ENCODE results near the gene THBD. TPM values are rescaled to one million over a fixed set of nuclear protein-coding genes. Genes with fewer than 3 reads are reported as not detected.
A peak's percentile ranks its signal among the peaks of the same experiment; 100 is the strongest.

THBD gene
- total RNA-seq, 2 experiments from 2014 or later = not detected

- ChIA-PET POLR2A (no interaction called here), CTCF (no interaction called here)
- Mint-ChIP-seq H3K36me3 (no peaks in the 10 kb centered on the region), H3K4me3 (no peak overlapping the region), H3K9me3 (no peaks in the 10 kb centered on the region), H3K27ac (no peak overlapping the region), H3K27me3 (peaks cover 2% of the 10 kb centered on the region), H3K4me1 (ENCODE audit: low read depth) (peaks cover 7% of the 10 kb centered on the region)
- no peak for DNase-seq
- intact Hi-C loops (cut with micrococcal nuclease) = no loop called here
Observed at GRCh38 chr20:23090878-23091277, 41.4 kb upstream of the THBD start.

GRCh38 chr20:23090147-23090546 is 40.7 kb upstream of the THBD start:
- CTCF ChIA-PET = no interaction called here

GRCh38 chr20:23088866-23089265 is 39.4 kb upstream of the THBD start:
- H3K27me3 Mint-ChIP-seq = peaks cover 2% of the 10 kb centered on the region
- no peak overlapping the region for H3K27ac Mint-ChIP-seq
- no peak for DNase-seq
- H3K4me3 Mint-ChIP-seq = no peak overlapping the region
- H3K36me3 Mint-ChIP-seq = no peaks in the 10 kb centered on the region
- POLR2A ChIA-PET = no interaction called here
- H3K9me3 Mint-ChIP-seq = no peaks in the 10 kb centered on the region
- intact Hi-C loops (cut with micrococcal nuclease) = loop anchor here (5.0 kb wide), 1 partner anchor 58 kb away; no protein-coding TSS in a partner anchor
- H3K4me1 Mint-ChIP-seq (ENCODE audit: low read depth) = peaks cover 9% of the 10 kb centered on the region
- CTCF ChIA-PET = no interaction called here

More at GRCh38 chr20:23090147-23090546, 40.7 kb upstream of the THBD start:
- Mint-ChIP-seq H3K27ac (no peak overlapping the region), H3K4me1 (ENCODE audit: low read depth) (peaks cover 7% of the 10 kb centered on the region), H3K9me3 (no peaks in the 10 kb centered on the region), H3K27me3 (peaks cover 2% of the 10 kb centered on the region), H3K36me3 (no peaks in the 10 kb centered on the region), H3K4me3 (no peak overlapping the region)
- intact Hi-C loops (cut with micrococcal nuclease) = no loop called here
- POLR2A ChIA-PET = no interaction called here
- DNase-seq = no peak

GRCh38 chr20:23087587-23088251 is 38.2 kb upstream of the THBD start:
- POLR2A ChIA-PET = no interaction called here
- intact Hi-C loops (cut with micrococcal nuclease) = loop anchor here (5.0 kb wide), 1 partner anchor 60 kb away; no protein-coding TSS in a partner anchor
- peaks cover 2% of the 10 kb centered on the region for H3K27me3 Mint-ChIP-seq
- H3K36me3 Mint-ChIP-seq = no peaks in the 10 kb centered on the region
- H3K27ac Mint-ChIP-seq = no peak overlapping the region
- no peak for DNase-seq
- no peaks in the 10 kb centered on the region for H3K9me3 Mint-ChIP-seq
- peaks cover 11% of the 10 kb centered on the region for H3K4me1 Mint-ChIP-seq (ENCODE audit: low read depth)
- CTCF ChIA-PET = no interaction called here
- H3K4me3 Mint-ChIP-seq = no peak overlapping the region

GRCh38 chr20:23086931-23087411 is 37.5 kb upstream of the THBD start:
- Mint-ChIP-seq H3K4me3 (peak overlapping the region; percentile 35), H3K9me3 (no peaks in the 10 kb centered on the region), H3K36me3 (no peaks in the 10 kb centered on the region), H3K4me1 (ENCODE audit: low read depth) (peaks cover 11% of the 10 kb centered on the region), H3K27me3 (peaks cover 2% of the 10 kb centered on the region), H3K27ac (no peak overlapping the region)
- no peak for DNase-seq
- ChIA-PET POLR2A (no interaction called here), CTCF (no interaction called here)
- intact Hi-C loops (cut with micrococcal nuclease) = loop anchor here (5.0 kb wide), 1 partner anchor 60 kb away; no protein-coding TSS in a partner anchor

GRCh38 chr20:23086056-23086566 is 36.6 kb upstream of the THBD start, which contains the start of gene CD93:
CD93 (minus strand) TSS chr20:23086324; CDS start chr20:23086192, 132 bp downstream.
- intact Hi-C loops (cut with micrococcal nuclease) = loop anchor here (5.0 kb wide), 1 partner anchor 61 kb away; no protein-coding TSS in a partner anchor
- POLR2A ChIA-PET = no interaction called here
- H3K4me3 Mint-ChIP-seq = peak within 1 kb of the TSS; percentile 35

GRCh38 chr20:23085436-23086055 is 36.1 kb upstream of the THBD start:
- Mint-ChIP-seq H3K36me3 (no peaks in the 10 kb centered on the region), H3K4me1 (ENCODE audit: low read depth) (peaks cover 11% of the 10 kb centered on the region), H3K9me3 (no peaks in the 10 kb centered on the region), H3K27ac (no peak overlapping the region), H3K4me3 (peak overlapping the region; percentile 23), H3K27me3 (peaks cover 2% of the 10 kb centered on the region)
- intact Hi-C loops (cut with micrococcal nuclease) = loop anchor here (5.0 kb wide), 1 partner anchor 62 kb away; no protein-coding TSS in a partner anchor
- CTCF ChIA-PET = no interaction called here
- no peak for DNase-seq
- POLR2A ChIA-PET = no interaction called here

More at GRCh38 chr20:23086056-23086566, 36.6 kb upstream of the THBD start, which contains the start of gene CD93:
- CTCF ChIA-PET = no interaction called here
- Mint-ChIP-seq H3K9me3 (no peaks in the 10 kb centered on the region), H3K27ac (peak within 1 kb of the TSS; percentile 51), H3K36me3 (no peaks in the 10 kb centered on the region), H3K4me1 (ENCODE audit: low read depth) (peaks cover 11% of the 10 kb centered on the region), H3K27me3 (peaks cover 2% of the 10 kb centered on the region)
- DNase-seq = peak; percentile 60

- POLR2A ChIA-PET = no interaction called here
- Mint-ChIP-seq H3K9me3 (no peaks in the 10 kb centered on the region), H3K4me1 (ENCODE audit: low read depth) (peaks cover 11% of the 10 kb centered on the region), H3K4me3 (no peak overlapping the region), H3K27ac (no peak overlapping the region), H3K27me3 (peaks cover 2% of the 10 kb centered on the region), H3K36me3 (no peaks in the 10 kb centered on the region)
- DNase-seq = no peak
- intact Hi-C loops (cut with micrococcal nuclease) = loop anchor here (5.0 kb wide), 1 partner anchor 62 kb away; no protein-coding TSS in a partner anchor
- CTCF ChIA-PET = no interaction called here
Observed at GRCh38 chr20:23084845-23085365, 35.4 kb upstream of the THBD start.

- H3K4me1 Mint-ChIP-seq (ENCODE audit: low read depth) = peaks cover 11% of the 10 kb centered on the region
- H3K4me3 Mint-ChIP-seq = peak overlapping the region; percentile 23
- POLR2A ChIA-PET = no interaction called here
- H3K9me3 Mint-ChIP-seq = no peaks in the 10 kb centered on the region
- CTCF ChIA-PET = no interaction called here
- no peak overlapping the region for H3K27ac Mint-ChIP-seq
- DNase-seq = no peak
- no peaks in the 10 kb centered on the region for H3K36me3 Mint-ChIP-seq
- H3K27me3 Mint-ChIP-seq = peaks cover 2% of the 10 kb centered on the region
- intact Hi-C loops (cut with micrococcal nuclease) = no loop called here
Observed at GRCh38 chr20:23084282-23084844, 34.9 kb upstream of the THBD start.

GRCh38 chr20:23083553-23084220 is 34.2 kb upstream of the THBD start:
- Mint-ChIP-seq H3K9me3 (no peaks in the 10 kb centered on the region), H3K4me3 (no peak overlapping the region), H3K4me1 (ENCODE audit: low read depth) (peaks cover 11% of the 10 kb centered on the region), H3K27ac (no peak overlapping the region), H3K27me3 (peaks cover 2% of the 10 kb centered on the region), H3K36me3 (no peaks in the 10 kb centered on the region)
- ChIA-PET CTCF (no interaction called here), POLR2A (no interaction called here)
- DNase-seq = no peak
- intact Hi-C loops (cut with micrococcal nuclease) = no loop called here

- H3K36me3 Mint-ChIP-seq = no peaks in the 10 kb centered on the region
- peaks cover 2% of the 10 kb centered on the region for H3K27me3 Mint-ChIP-seq
- no peak for DNase-seq
- ChIA-PET CTCF (no interaction called here), POLR2A (no interaction called here)
- no peaks in the 10 kb centered on the region for H3K9me3 Mint-ChIP-seq
- H3K27ac Mint-ChIP-seq = no peak overlapping the region
- H3K4me1 Mint-ChIP-seq (ENCODE audit: low read depth) = peaks cover 11% of the 10 kb centered on the region
- H3K4me3 Mint-ChIP-seq = no peak overlapping the region
- intact Hi-C loops (cut with micrococcal nuclease) = no loop called here
Observed at GRCh38 chr20:23082846-23083552, 33.5 kb upstream of the THBD start.

All from activated CD4-positive, alpha-beta memory T cell treated with anti-CD3 and anti-CD28 coated beads for 36 hours (primary cell).